22Rv1 (cell line): ENCODE measurements around the gene PIK3R6.
A peak's percentile ranks its signal among the peaks of the same experiment; 100 is the strongest.

Source experiments
- H3K27ac ChIP-seq: fragments of 450-650 bp; 2 replicates; pipeline ENCODE4 v1.5.1; 2017
- CTCF ChIP-seq: fragments of 450-650 bp; IDR thresholded peaks from 2 replicates; pipeline ENCODE4 v1.5.1; 2017; ENCODE audit warnings: mild to moderate bottlenecking
- ZFX ChIP-seq: fragments of 450-650 bp; IDR thresholded peaks from 2 replicates; pipeline ENCODE4 v1.6.1; 2017; ENCODE audit warnings: antibody characterized with exemption, borderline replicate concordance

Gene PIK3R6

GRCh38 chr17:8793649-8794048, 73.8 kb downstream of the PIK3R6 start:
- no peak overlapping the region for H3K27ac ChIP-seq
- no peak for TF ChIP-seq ZFX
- no peak for TF ChIP-seq CTCF

DNA sequence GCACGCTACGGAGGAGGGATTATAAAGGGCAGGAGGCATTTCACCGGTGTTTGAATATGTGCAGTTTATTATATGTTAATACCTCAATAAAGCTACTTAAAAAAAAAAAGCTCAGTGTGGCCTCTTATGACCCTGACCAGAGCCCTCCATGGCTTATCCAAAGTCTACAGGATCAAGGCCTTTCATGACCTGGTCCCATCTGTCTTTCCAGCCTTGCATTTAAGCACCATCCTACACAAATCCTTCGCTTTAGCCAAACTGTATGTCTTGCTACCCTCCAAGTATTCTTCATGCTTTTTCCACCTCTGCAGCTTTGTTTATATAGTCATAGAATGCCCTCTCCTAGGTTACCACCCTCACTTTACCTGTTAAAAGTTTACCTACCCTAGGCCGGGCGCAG, 74.8 kb downstream of the PIK3R6 start:
- TF ChIP-seq CTCF, result no peak
- no peak for TF ChIP-seq ZFX
- H3K27ac ChIP-seq, result no peak overlapping the region

DNA sequence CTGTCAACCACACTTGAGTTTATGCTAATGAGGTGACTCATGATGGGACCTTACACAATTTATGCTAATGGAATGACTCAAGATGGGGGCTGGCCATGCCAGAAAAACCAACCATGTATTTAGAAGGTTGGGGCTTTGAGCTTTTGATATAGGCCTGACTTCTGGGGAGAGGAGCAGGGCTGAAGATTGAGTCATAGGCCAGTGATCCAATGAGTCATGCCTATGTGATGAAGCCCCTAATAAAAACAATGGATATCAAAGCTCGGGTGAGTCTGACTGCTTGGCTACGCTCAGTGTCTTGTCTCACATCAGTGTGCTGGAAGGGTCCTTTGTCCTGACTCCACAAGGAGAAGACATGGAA, 75.6 kb downstream of the PIK3R6 start:
- no peak overlapping the region for H3K27ac ChIP-seq
- TF ChIP-seq ZFX (no peak), CTCF (no peak)

DNA sequence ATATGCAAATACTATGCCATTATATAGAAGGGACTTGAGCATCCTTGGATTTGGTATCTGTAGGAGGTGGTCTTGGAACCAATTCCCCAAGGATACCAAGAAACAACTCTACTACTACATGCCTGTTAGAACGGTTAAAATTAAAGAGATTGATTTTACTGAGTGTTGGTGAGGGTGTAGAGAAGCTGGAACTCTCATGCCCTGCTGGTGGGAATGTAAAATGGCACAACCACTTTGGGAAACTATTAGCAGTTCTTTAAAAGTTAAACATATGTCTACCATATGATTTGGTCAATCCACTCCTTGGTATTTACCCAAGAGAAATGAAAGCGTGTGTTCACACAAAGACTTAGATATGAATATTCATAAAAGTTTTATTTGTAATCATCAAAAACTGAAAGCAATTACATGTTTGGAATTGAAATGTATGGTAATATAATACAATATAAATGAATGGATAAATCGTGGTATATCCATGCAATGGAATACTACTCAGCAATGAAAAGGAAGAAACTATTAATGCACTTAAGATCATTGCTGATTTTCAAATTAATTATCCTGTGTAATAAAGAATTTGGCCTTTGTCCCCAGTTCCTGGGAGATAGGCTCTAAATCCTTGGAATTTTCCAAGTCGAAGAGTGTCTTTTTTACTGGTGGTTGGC, 76.1 kb downstream of the PIK3R6 start:
- no peak for TF ChIP-seq CTCF
- no peak for TF ChIP-seq ZFX

DNA sequence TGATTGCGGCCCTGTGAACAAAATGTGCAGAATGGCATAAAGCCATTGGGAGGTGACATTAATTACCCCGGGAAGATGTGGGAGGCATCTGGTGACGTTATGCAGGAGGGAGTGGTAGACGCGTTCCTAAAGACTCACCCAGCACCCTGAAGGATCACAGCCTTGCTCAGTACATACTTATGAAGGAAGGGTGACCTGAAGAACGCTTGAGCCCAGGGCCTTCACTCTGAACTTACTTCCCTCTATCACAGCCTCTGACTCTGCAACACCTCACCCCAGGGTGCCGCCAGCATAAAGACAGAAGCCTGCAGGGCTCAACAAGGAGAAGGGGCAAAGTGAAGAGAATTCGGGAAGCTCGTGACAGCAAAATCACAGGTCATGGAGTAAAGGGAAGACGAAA, 77.7 kb downstream of the PIK3R6 start:
- TF ChIP-seq ZFX (no peak), CTCF (no peak)

More for the DNA sequence above, 76.1 kb downstream of the PIK3R6 start:
- no peak overlapping the region for H3K27ac ChIP-seq

GRCh38 chr17:8788998-8789397, 78.5 kb downstream of the PIK3R6 start:
- no peak for TF ChIP-seq ZFX
- no peak for TF ChIP-seq CTCF
- H3K27ac ChIP-seq, result no peak overlapping the region

More for the DNA sequence above, 77.7 kb downstream of the PIK3R6 start:
- H3K27ac ChIP-seq, result no peak overlapping the region

DNA sequence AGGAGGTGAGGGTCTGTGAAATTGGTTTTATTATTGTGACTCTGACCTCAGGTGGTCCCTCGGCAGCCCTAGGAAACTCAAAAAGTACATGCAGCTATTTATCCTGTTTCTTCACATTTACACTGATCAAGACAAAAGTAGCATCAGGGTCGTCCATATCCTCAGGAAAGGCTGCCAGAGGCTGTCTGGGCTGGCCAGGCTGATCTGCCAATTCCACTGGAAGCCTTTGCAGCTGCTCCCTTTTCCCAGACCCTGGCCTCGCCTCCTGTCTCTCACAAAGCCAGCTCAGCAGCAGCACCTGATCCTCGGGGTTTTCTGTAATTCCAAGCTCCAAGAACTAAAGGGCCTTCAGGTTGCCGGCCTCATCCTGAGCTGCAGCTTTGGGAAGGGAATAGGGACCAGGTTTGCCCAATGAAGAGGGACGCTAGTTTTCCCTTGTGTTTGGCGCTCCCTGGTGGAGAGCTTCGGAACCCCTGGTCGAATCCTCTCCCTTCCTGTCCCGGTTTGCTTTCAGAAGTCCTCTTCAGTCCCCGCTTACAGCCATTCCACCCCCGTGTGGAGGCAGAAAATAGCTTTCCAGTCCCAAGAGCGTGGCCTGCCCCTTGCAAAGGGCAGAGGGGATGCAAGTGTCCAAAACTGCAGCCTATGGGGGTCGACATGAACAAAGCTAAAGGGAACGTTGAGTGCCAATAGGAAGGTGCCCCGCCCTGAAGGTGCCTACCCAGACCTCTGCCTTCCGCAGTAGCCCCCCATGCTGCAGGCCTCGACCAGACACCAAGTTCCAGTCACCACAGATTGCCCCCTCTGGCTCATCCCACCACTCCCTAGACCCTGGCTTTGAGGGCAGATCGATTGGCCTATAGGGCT, 81.7 kb downstream of the PIK3R6 start:
- H3K27ac ChIP-seq, result no peak overlapping the region

More for the DNA sequence above, 81.7 kb downstream of the PIK3R6 start:
- TF ChIP-seq CTCF (peak; percentile 87), ZFX (no peak)
